Amniotic stem cell (primary cell): ENCODE results near the gene TOLLIP.
"Not testable (repeated sequence)": the region's sequence is repeated elsewhere in the genome, so short reads cannot be mapped to it uniquely, and the experiment has no call there.

ENCODE experiments used
- DNase-seq: peaks from one replicate; lab custom pipeline; 2025; lab: John Stamatoyannopoulos, UW

The TOLLIP gene

GRCh38 chr11:1309498-1310317, at the start of gene TOLLIP:
Gene TOLLIP (minus strand): TSS chr11:1309632. CDS start chr11:1309498, 134 bp downstream.
- peak; percentile 77 for DNase-seq

GRCh38 chr11:1358931-1359330, 49.5 kb upstream of the TOLLIP start:
- not testable (repeated sequence) for DNase-seq

- DNase-seq, result no peak
These were observed 48.9 kb upstream of the TOLLIP start for GRCh38 chr11:1358286-1358685.

GRCh38 chr11:1356478-1356960, 47.1 kb upstream of the TOLLIP start:
- no peak for DNase-seq

- no peak for DNase-seq
These were observed 46.6 kb upstream of the TOLLIP start for GRCh38 chr11:1356007-1356435.

GRCh38 chr11:1354125-1354938, 44.9 kb upstream of the TOLLIP start:
- DNase-seq, result no peak

GRCh38 chr11:1353383-1354124, 44.1 kb upstream of the TOLLIP start:
- DNase-seq, result no peak

- no peak for DNase-seq
These were observed 43.4 kb upstream of the TOLLIP start for GRCh38 chr11:1352696-1353382.

GRCh38 chr11:1351278-1351937, 42.0 kb upstream of the TOLLIP start:
- no peak for DNase-seq

GRCh38 chr11:1350086-1350725, 40.8 kb upstream of the TOLLIP start:
- DNase-seq, result no peak

GRCh38 chr11:1349327-1350041, 40.1 kb upstream of the TOLLIP start:
- no peak for DNase-seq

- no peak for DNase-seq
These were observed 39.4 kb upstream of the TOLLIP start for GRCh38 chr11:1348796-1349326.

- no peak for DNase-seq
These were observed 38.8 kb upstream of the TOLLIP start for GRCh38 chr11:1348146-1348795.

GRCh38 chr11:1347411-1347999, 38.1 kb upstream of the TOLLIP start:
- not testable (repeated sequence) for DNase-seq

GRCh38 chr11:1346669-1347390, 37.4 kb upstream of the TOLLIP start:
- DNase-seq, result no peak

GRCh38 chr11:1345737-1346513, 36.5 kb upstream of the TOLLIP start:
- no peak for DNase-seq

- DNase-seq, result no peak
These were observed 34.7 kb upstream of the TOLLIP start for GRCh38 chr11:1344056-1344635.
